MCF 10A (cell line): ENCODE measurements around the gene TMED9. TPM values are rescaled to one million over a fixed set of nuclear protein-coding genes. Genes with fewer than 3 reads are reported as not detected.
A peak's percentile ranks its signal among the peaks of the same experiment; 100 is the strongest.

Experiments used
- Bru-seq: library from RNA; stranded (reverse); fragments of 400-500 nt; gene quantifications from one replicate; lab custom pipeline; 2021; lab: Mats Ljungman, UMichigan
- BruChase-seq, 2 experiments: library from RNA; stranded (reverse); fragments of 400-500 nt; gene quantifications; one replicate each; lab custom pipeline; 2021; lab: Mats Ljungman, UMichigan
- BruUV-seq: library from RNA; stranded (reverse); fragments of 400-500 nt; replicated peaks from 2 replicates; lab custom pipeline; 2021; lab: Mats Ljungman, UMichigan
- CTCF ChIA-PET: fragments of 300-600 bp; sonication (Branson Sonifier 250); formaldehyde crosslinking; extraction: SDS; loops from one replicate; lab custom pipeline; 2021; ENCODE audit warnings: antibody characterized with exemption, inconsistent platforms; lab: Yijun Ruan, JAX
- POLR2A ChIA-PET: fragments of 300-600, 350-650 bp; sonication (Branson Sonifier 250); formaldehyde crosslinking; extraction: SDS; loops from one replicate; lab custom pipeline; 2020; ENCODE audit warnings: antibody characterized with exemption, inconsistent platforms; lab: Yijun Ruan, JAX
- DNase-seq: peaks from one replicate; pipeline ENCODE4 v3.0.0-alpha.2; 2018; ENCODE audit not compliant: unreplicated experiment
- H3K27ac Mint-ChIP-seq: one replicate; pipeline ENCODE4 v1.8.0; 2022; ENCODE audit warnings: mild to moderate bottlenecking, low read depth, mixed read lengths; ENCODE audit not compliant: unreplicated experiment
- H3K27me3 Mint-ChIP-seq: one replicate; pipeline ENCODE4 v1.8.0; 2022; ENCODE audit warnings: mixed read lengths; ENCODE audit not compliant: insufficient read depth, unreplicated experiment
- H3K36me3 Mint-ChIP-seq: one replicate; pipeline ENCODE4 v1.8.0; 2022; ENCODE audit warnings: mild to moderate bottlenecking, moderate library complexity, mixed read lengths; ENCODE audit not compliant: insufficient read depth, unreplicated experiment
- H3K4me1 Mint-ChIP-seq: one replicate; pipeline ENCODE4 v1.8.0; 2022; ENCODE audit warnings: mixed read lengths; ENCODE audit not compliant: insufficient read depth, unreplicated experiment
- H3K4me3 Mint-ChIP-seq: one replicate; pipeline ENCODE4 v1.8.0; 2022; ENCODE audit warnings: mild to moderate bottlenecking, moderate library complexity, mixed read lengths; ENCODE audit not compliant: unreplicated experiment
- H3K9me3 Mint-ChIP-seq: one replicate; pipeline ENCODE4 v1.8.0; 2022; ENCODE audit warnings: mixed read lengths; ENCODE audit not compliant: unreplicated experiment
- intact Hi-C: fragments of 100-400 bp; cut with micrococcal nuclease; formaldehyde crosslinking; loops from 2 replicates; pipeline ENCODE4 v1.14.1; 2022
- long read RNA-seq: library from polyadenylated mRNA; stranded (forward); transcript quantifications from one replicate; pipeline ENCODE4 v2.0.0, GENCODE V29; 2022
- total RNA-seq: library from RNA; stranded (reverse); gene quantifications from 2 replicates; pipeline ENCODE4 v1.2.3, GENCODE V29; 2022
- TF ChIP-seq, protein P1 (sequence below): fragments of 200-600 bp; IDR thresholded peaks from one replicate; pipeline ENCODE4 v1.8.0; 2022; ENCODE audit warnings: antibody characterized with exemption, mild to moderate bottlenecking; ENCODE audit not compliant: unreplicated experiment

TMED9 gene
- total RNA-seq (301 and 365 TPM in 2 replicates), Bru-seq, nascent RNA (percentile 96 among the genes with signal in this experiment), BruChase-seq, experiment 1, labeled RNA remaining after a 6-hour chase (percentile 99 among the genes with signal in this experiment), BruChase-seq, experiment 2, labeled RNA remaining after a 2-hour chase (percentile 97 among the genes with signal in this experiment)
- long read RNA-seq, transcript TMED9-201 (5 exons, 1,473 nt): major isoform, 442 of 479 reads
- long read RNA-seq, partial matches to known transcripts: 0 of 479 reads
- long read RNA-seq, other reads (novel, unspliced or antisense): 28 of 479 reads

DNA sequence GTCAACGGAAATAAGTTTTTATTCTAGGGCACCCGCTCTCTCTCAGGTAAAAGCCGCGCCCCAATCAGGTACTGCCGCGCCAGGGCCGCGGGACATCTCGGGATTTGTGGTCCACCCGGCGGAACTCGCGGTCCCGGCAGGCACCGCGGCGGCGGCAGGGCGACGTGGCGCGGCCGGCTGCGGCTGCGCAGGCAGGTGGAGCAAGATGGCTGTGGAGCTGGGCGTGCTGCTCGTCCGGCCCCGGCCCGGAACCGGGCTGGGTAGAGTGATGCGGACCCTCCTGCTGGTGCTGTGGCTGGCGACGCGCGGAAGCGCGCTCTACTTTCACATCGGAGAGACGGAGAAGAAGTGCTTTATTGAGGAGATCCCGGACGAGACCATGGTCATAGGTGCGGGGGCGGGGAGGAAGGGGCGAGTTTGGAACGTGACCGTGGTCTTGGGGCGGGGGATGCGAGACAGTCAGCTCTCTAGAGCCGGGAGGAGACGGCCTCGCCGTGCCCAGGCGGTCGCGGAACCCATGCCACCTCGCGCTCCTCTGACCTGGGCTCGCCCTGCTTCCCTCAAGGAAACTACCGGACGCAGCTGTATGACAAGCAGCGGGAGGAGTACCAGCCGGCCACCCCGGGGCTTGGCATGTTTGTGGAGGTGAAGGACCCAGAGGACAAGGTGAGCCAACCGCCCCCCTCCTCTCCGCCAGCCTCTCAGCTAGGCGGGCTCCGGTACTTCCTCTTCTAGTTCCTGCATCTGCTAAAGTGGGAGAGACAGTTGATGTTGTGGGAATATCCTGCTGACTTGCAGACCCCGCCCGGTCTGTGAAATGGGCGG lies at the start of gene TMED9:
TSS of gene TMED9 (plus strand) at position 194 of the 825 bp plus-strand sequence. CDS start at position 206, 12 bp downstream.
- peaks cover 36% of the 10 kb centered on the region for H3K27me3 Mint-ChIP-seq
- TF ChIP-seq, protein P1, sequence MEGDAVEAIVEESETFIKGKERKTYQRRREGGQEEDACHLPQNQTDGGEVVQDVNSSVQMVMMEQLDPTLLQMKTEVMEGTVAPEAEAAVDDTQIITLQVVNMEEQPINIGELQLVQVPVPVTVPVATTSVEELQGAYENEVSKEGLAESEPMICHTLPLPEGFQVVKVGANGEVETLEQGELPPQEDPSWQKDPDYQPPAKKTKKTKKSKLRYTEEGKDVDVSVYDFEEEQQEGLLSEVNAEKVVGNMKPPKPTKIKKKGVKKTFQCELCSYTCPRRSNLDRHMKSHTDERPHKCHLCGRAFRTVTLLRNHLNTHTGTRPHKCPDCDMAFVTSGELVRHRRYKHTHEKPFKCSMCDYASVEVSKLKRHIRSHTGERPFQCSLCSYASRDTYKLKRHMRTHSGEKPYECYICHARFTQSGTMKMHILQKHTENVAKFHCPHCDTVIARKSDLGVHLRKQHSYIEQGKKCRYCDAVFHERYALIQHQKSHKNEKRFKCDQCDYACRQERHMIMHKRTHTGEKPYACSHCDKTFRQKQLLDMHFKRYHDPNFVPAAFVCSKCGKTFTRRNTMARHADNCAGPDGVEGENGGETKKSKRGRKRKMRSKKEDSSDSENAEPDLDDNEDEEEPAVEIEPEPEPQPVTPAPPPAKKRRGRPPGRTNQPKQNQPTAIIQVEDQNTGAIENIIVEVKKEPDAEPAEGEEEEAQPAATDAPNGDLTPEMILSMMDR: no peak
- peak within 1 kb of the TSS; percentile 85 for H3K4me3 Mint-ChIP-seq
- H3K4me1 Mint-ChIP-seq: peaks cover 7% of the 10 kb centered on the region
- peak within 1 kb of the TSS; percentile 96 for H3K27ac Mint-ChIP-seq
- H3K36me3 Mint-ChIP-seq: peaks cover 48% of the 10 kb centered on the region
- POLR2A ChIA-PET: interaction anchor here (0.7 to 2.7 kb wide), 17 partner anchors 8 to 282 kb away, joined by 3 to 55 read pairs (median 5); partner anchors contain the start of genes B4GALT7, DDX41 and FAM193B
- no peaks in the 10 kb centered on the region for H3K9me3 Mint-ChIP-seq
- BruUV-seq: TSS peak; percentile 52
- intact Hi-C loops: loop anchor here (1.0 to 5.0 kb wide), 3 partner anchors 31 to 90 kb away; no protein-coding TSS in a partner anchor
- DNase-seq: peak; percentile 86
- CTCF ChIA-PET: interaction anchor here (0.7 to 2.5 kb wide), 8 partner anchors 9 to 202 kb away, joined by 3 to 9 read pairs (median 4); no protein-coding TSS in a partner anchor

GRCh38 chr5:177542816-177543465 lies 49.1 kb upstream of the TMED9 start:
- peaks cover 60% of the 10 kb centered on the region for H3K4me1 Mint-ChIP-seq
- peaks cover 21% of the 10 kb centered on the region for H3K36me3 Mint-ChIP-seq
- POLR2A ChIA-PET: interaction anchor here (1.2 to 4.2 kb wide), 2 partner anchors 26 to 50 kb away, joined by 4 to 55 read pairs; partner anchors contain the start of genes DDX41 and TMED9
- CTCF ChIA-PET: interaction anchor here (0.6 to 3.9 kb wide), 5 partner anchors 8 to 139 kb away, joined by 3 to 19 read pairs (median 4); no protein-coding TSS in a partner anchor
- H3K27me3 Mint-ChIP-seq: no peaks in the 10 kb centered on the region
- TF ChIP-seq, protein P1: no peak
- H3K27ac Mint-ChIP-seq: no peak overlapping the region
- no peak overlapping the region for H3K4me3 Mint-ChIP-seq
- H3K9me3 Mint-ChIP-seq: no peaks in the 10 kb centered on the region
- intact Hi-C loops: no loop called here
- no TSS peak for BruUV-seq
- no peak for DNase-seq

DNA sequence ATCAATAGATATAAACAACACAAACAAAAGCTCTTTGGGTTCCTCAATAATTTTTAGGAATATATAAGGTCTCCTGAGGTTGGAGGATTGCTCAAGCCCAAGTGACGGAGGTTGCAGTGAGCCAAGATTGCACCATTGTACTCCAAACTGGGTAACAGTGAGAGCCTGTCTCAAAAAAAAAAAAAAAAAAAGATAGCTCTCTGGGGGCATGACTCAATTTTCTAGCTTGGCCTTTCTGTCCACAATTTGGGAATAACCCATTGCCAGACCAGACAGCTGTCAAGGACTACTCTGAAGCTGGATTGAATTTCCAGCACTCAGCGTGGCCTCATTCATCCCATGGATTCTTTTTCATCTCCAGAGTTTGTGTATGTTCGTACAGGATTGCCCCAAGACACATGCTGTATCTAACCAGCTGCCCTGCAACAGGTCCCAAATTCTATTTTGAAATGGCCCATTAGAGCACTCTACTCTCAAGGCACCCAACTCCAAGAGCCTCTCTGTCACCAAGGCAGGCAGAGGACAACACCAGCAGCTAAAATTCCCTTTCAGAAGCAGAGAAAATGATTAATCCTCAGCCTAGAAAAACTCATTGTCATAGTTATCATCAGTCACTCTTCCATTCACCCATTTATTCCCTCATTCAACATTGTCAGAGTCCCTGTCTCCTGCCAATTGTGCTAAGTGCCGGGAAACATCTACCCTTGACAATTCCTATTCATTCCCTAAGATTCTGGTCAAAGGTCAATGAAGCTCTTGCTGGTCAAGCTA lies 46.3 kb upstream of the TMED9 start:
- H3K36me3 Mint-ChIP-seq: peaks cover 36% of the 10 kb centered on the region
- H3K9me3 Mint-ChIP-seq: no peaks in the 10 kb centered on the region
- CTCF ChIA-PET: interaction anchor here (0.6 to 3.9 kb wide), 11 partner anchors 14 to 1080 kb away, joined by 3 to 19 read pairs (median 3); partner anchors contain the start of gene DDX41
- H3K27me3 Mint-ChIP-seq: no peaks in the 10 kb centered on the region
- no TSS peak for BruUV-seq
- DNase-seq: peak; percentile 97
- POLR2A ChIA-PET: interaction anchor here (0.5 to 4.2 kb wide), 35 partner anchors 8 to 1067 kb away, joined by 3 to 60 read pairs (median 5); partner anchors contain the start of genes B4GALT7, DDX41, FAM193B and GRK6
- H3K27ac Mint-ChIP-seq: peak overlapping the region; percentile 97
- H3K4me1 Mint-ChIP-seq: peaks cover 55% of the 10 kb centered on the region
- intact Hi-C loops: loop anchor here (1.0 to 5.0 kb wide), 4 partner anchors 9 to 49 kb away; partner anchors contain the start of genes DDX41, FAM193B, PDLIM7 and TMED9
- peak overlapping the region; percentile 59 for H3K4me3 Mint-ChIP-seq
- TF ChIP-seq, protein P1: no peak
